CD4-positive, alpha-beta T cell (primary cell): ENCODE data around the gene CRTC1. TPM values are rescaled to one million over a fixed set of nuclear protein-coding genes. Genes with fewer than 3 reads are reported as not detected.

Experiments used
- ATAC-seq: fragments of 200-7000 bp; cut with Tn5 transposase; one replicate; pipeline ENCODE4 v1.10.0; 2022; ENCODE audit warnings: mild to moderate bottlenecking; ENCODE audit not compliant: poor library complexity
- CTCF ChIA-PET: fragments of 350-600 bp; sonication (Branson Sonifier 250); formaldehyde crosslinking; loops from one replicate; lab custom pipeline; 2021; ENCODE audit warnings: antibody characterized with exemption, inconsistent platforms; lab: Charles Lee
- POLR2A ChIA-PET: fragments of 350-600 bp; sonication (Branson Sonifier 250); formaldehyde crosslinking; loops from one replicate; lab custom pipeline; 2021; ENCODE audit warnings: antibody characterized with exemption, inconsistent platforms; lab: Charles Lee
- DNase-seq, 14 experiments: peaks; one replicate each; pipeline ENCODE4 v3.0.0-alpha.2; 2013 to 2020; ENCODE audit warnings: mixed read lengths in 2 of 14
- H3K27ac ChIP-seq, 2 donors: one replicate each; pipeline versions ENCODE4 v1.5.1 to v1.7.0; 2013; ENCODE audit warnings: low read length in 2 of 2, low read depth in 1 of 2, mild to moderate bottlenecking in 1 of 2
- H3K27me3 ChIP-seq, 2 experiments: 1 replicate in 1 of 2; 2 replicates in 1 of 2; pipeline versions ENCODE4 v1.6.1 to v1.7.0; 2013; ENCODE audit warnings: low read length in 2 of 2, control low read depth in 1 of 2, mild to moderate bottlenecking in 1 of 2, moderate library complexity in 1 of 2; ENCODE audit not compliant: insufficient read depth in 2 of 2, control insufficient read depth in 1 of 2
- H3K36me3 ChIP-seq: one replicate; pipeline ENCODE4 v1.6.1; 2013; ENCODE audit warnings: low read length, control low read depth; ENCODE audit not compliant: insufficient read depth
- H3K4me1 ChIP-seq: one replicate; pipeline ENCODE4 v1.6.1; 2013; ENCODE audit warnings: low read length, control low read depth; ENCODE audit not compliant: insufficient read depth
- H3K4me3 ChIP-seq: one replicate; pipeline ENCODE4 v1.5.1; 2013; ENCODE audit warnings: mild to moderate bottlenecking, low read length, moderate library complexity
- H3K9me3 ChIP-seq, 2 experiments: 1 replicate in 1 of 2; 2 replicates in 1 of 2; pipeline versions ENCODE4 v1.6.1 to v1.7.0; 2013; ENCODE audit warnings: low read length in 2 of 2, mild to moderate bottlenecking in 2 of 2, control low read depth in 1 of 2, moderate library complexity in 1 of 2; ENCODE audit not compliant: control insufficient read depth in 1 of 2, insufficient read depth in 1 of 2
- H3K27ac Mint-ChIP-seq: one replicate; pipeline ENCODE4 v1.8.0; 2020; ENCODE audit warnings: mixed read lengths
- H3K27me3 Mint-ChIP-seq: one replicate; pipeline ENCODE4 v1.8.0; 2021; ENCODE audit warnings: mixed read lengths
- H3K36me3 Mint-ChIP-seq: one replicate; pipeline ENCODE4 v1.8.0; 2021; ENCODE audit warnings: low read depth, mixed read lengths
- H3K4me1 Mint-ChIP-seq: one replicate; pipeline ENCODE4 v1.8.0; 2021; ENCODE audit warnings: low read depth, mixed read lengths
- H3K4me3 Mint-ChIP-seq: one replicate; pipeline ENCODE4 v1.8.0; 2020; ENCODE audit warnings: mild to moderate bottlenecking, mixed read lengths
- H3K9me3 Mint-ChIP-seq: one replicate; pipeline ENCODE4 v1.8.0; 2020; ENCODE audit warnings: mixed read lengths
- CTCF ChIP-seq: fragments of 200-600 bp; IDR thresholded peaks from one replicate; pipeline ENCODE4 v1.8.0; 2022; ENCODE audit warnings: antibody characterized with exemption, mild to moderate bottlenecking
- intact Hi-C, 2 experiments: fragments of 100-400 bp; cut with DNase I in 1 of 2; cut with micrococcal nuclease in 1 of 2; formaldehyde crosslinking; loops; one replicate each; pipeline versions ENCODE4 v1.15.1 to v1.9.0; 2023 to 2025; cut with DNase I, micrococcal nuclease
- total RNA-seq, 174 experiments: library from RNA in 2 of 174; stranded (reverse) in 2 of 174; gene quantifications; one replicate each; pipeline ENCODE4 v1.2.3 and lab custom pipeline; 2021 to 2026

The CRTC1 gene
- total RNA-seq, 2 experiments from 2014 or later: 11.8 to 12.2 TPM

DNA sequence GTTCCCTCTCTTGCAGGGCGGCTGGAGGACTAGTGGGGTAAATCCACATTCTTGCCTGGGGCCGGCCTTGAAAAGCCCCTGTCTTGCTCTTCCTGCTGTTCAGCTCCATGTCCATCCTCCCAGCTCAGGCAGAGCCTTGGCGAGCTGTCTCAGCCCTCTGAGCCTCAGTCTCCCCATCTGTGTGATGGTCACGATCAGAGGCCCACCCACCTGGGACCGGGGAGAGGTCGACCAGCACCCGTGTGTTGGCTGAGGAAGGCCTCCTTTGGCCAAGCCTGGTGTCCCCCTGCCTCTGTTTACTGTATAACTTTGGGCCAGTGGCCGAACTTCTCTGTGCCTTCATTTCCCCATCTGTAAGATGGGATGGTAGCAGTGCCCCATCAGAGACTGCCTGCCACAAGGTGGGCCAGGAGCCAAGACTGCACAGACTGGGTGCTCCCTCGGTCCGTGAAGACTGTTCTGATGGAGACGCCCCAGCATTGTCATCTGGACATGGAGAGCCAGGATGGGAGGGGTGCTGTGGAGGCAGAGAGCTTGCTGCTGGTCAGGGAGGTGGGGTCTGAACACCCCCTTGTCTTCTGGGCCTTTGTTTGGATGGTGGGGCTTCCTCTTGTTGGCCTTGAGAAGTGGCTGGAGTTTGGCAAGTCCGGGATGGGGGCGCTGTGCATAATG, 28.2 kb upstream of the CRTC1 start:
- Mint-ChIP-seq H3K27ac (no peak overlapping the region), H3K9me3 (no peaks in the 10 kb centered on the region), H3K4me3 (no peak overlapping the region), H3K4me1 (peaks cover 18% of the 10 kb centered on the region), H3K36me3 (no peaks in the 10 kb centered on the region), H3K27me3 (no peaks in the 10 kb centered on the region)
- intact Hi-C loops: no loop called here
- H3K9me3 ChIP-seq: no peaks in the 10 kb centered on the region
- ATAC-seq (no peak), DNase-seq (no peak)
- H3K36me3 ChIP-seq: no peaks in the 10 kb centered on the region
- H3K4me1 ChIP-seq: no peaks in the 10 kb centered on the region
- no peak overlapping the region for H3K27ac ChIP-seq
- ChIA-PET CTCF (no interaction called here), POLR2A (no interaction called here)
- H3K4me3 ChIP-seq: no peak overlapping the region
- no peaks in the 10 kb centered on the region for H3K27me3 ChIP-seq
- TF ChIP-seq CTCF: no peak

- H3K27me3 Mint-ChIP-seq: no peaks in the 10 kb centered on the region
- peaks cover 18% of the 10 kb centered on the region for H3K4me1 Mint-ChIP-seq
- no peak overlapping the region for H3K27ac ChIP-seq
- H3K27me3 ChIP-seq: no peaks in the 10 kb centered on the region
- no peak overlapping the region for H3K4me3 ChIP-seq
- H3K36me3 Mint-ChIP-seq: no peaks in the 10 kb centered on the region
- intact Hi-C loops: no loop called here
- no peak for ATAC-seq
- no peak overlapping the region for H3K4me3 Mint-ChIP-seq
- DNase-seq: no peak
- H3K9me3 ChIP-seq: no peaks in the 10 kb centered on the region
- H3K4me1 ChIP-seq: no peaks in the 10 kb centered on the region
- no peak for TF ChIP-seq CTCF
- H3K36me3 ChIP-seq: no peaks in the 10 kb centered on the region
- H3K9me3 Mint-ChIP-seq: no peaks in the 10 kb centered on the region
- H3K27ac Mint-ChIP-seq: no peak overlapping the region
- ChIA-PET POLR2A (no interaction called here), CTCF (no interaction called here)
Measured at GRCh38 chr19:18656337-18657086, 27.0 kb upstream of the CRTC1 start.

DNA sequence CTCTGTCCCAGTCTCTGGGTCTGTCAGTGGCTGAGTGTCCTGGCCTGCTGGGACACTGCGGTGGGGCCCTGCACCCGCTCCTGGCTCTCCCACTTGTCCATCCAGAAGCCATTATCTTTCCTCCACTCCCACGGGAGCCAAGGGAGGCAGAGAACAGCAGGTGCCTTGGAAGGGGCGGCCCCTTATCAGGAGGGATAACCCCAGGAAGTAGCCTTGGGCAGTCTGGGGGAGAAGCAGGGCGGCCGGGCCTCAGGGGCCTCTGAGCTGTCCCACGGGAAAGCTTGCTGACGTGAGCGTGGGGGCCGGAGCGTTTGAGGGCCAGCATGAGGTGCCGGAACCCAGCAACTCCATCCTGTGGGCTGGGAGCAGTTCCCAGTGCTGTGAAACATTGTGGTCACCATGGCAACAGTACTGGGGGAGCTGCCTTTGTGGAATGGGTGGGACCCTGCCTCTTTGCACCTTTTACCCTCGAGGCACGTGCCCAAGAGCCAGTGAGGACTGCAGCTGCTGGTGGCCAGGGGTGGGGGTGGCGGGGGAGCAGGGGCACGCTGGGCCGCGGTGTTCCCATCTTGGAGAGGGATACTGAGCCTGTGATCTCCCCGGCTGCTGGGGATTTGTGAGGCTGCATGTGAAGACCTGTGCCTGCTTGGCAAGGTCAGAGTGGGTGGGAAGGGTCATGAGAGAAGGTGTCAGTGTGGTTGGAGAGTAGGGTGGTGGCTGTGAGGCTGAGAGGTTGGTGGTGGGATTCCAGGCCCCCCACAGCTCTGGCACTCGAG, 25.7 kb upstream of the CRTC1 start:
- H3K27ac ChIP-seq: no peak overlapping the region
- no peaks in the 10 kb centered on the region for H3K36me3 ChIP-seq
- Mint-ChIP-seq H3K27me3 (no peaks in the 10 kb centered on the region), H3K4me3 (no peak overlapping the region), H3K27ac (no peak overlapping the region), H3K9me3 (no peaks in the 10 kb centered on the region), H3K4me1 (peaks cover 21% of the 10 kb centered on the region), H3K36me3 (no peaks in the 10 kb centered on the region)
- DNase-seq (no peak), ATAC-seq (no peak)
- no peaks in the 10 kb centered on the region for H3K9me3 ChIP-seq
- ChIA-PET POLR2A (no interaction called here), CTCF (no interaction called here)
- no peak for TF ChIP-seq CTCF
- no peaks in the 10 kb centered on the region for H3K27me3 ChIP-seq
- intact Hi-C loops: no loop called here
- H3K4me1 ChIP-seq: no peaks in the 10 kb centered on the region
- H3K4me3 ChIP-seq: no peak overlapping the region
